ENCODE measurements around the gene DDHD1.

The DDHD1 gene

DNA sequence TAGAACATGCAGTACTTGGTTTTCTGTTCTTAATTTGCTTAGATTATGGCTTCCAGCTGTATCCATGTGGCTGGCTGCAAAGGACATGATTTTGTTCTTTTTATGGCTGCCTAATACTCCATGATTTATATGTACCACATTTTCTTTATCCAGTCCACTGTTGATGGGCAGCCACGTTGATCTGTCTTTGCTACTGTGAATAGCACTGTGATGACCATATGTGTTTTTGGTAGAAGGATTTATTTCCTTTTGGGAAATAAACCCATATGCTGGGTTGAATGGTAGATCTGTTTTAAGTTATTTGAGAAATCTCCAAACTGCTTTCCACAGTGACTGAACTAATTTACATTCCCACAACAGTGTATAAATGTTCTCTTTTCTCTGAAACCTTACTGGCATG lies 116.1 kb downstream of the DDHD1 start:
- no peak for DNase-seq (ENCODE audit: extremely low read depth, low read depth)
- TF ChIP-seq, protein P1, sequence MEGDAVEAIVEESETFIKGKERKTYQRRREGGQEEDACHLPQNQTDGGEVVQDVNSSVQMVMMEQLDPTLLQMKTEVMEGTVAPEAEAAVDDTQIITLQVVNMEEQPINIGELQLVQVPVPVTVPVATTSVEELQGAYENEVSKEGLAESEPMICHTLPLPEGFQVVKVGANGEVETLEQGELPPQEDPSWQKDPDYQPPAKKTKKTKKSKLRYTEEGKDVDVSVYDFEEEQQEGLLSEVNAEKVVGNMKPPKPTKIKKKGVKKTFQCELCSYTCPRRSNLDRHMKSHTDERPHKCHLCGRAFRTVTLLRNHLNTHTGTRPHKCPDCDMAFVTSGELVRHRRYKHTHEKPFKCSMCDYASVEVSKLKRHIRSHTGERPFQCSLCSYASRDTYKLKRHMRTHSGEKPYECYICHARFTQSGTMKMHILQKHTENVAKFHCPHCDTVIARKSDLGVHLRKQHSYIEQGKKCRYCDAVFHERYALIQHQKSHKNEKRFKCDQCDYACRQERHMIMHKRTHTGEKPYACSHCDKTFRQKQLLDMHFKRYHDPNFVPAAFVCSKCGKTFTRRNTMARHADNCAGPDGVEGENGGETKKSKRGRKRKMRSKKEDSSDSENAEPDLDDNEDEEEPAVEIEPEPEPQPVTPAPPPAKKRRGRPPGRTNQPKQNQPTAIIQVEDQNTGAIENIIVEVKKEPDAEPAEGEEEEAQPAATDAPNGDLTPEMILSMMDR (IDR thresholded peaks at IDR 0.05; ENCODE audit: low read depth, low read length) = no peak

DNA sequence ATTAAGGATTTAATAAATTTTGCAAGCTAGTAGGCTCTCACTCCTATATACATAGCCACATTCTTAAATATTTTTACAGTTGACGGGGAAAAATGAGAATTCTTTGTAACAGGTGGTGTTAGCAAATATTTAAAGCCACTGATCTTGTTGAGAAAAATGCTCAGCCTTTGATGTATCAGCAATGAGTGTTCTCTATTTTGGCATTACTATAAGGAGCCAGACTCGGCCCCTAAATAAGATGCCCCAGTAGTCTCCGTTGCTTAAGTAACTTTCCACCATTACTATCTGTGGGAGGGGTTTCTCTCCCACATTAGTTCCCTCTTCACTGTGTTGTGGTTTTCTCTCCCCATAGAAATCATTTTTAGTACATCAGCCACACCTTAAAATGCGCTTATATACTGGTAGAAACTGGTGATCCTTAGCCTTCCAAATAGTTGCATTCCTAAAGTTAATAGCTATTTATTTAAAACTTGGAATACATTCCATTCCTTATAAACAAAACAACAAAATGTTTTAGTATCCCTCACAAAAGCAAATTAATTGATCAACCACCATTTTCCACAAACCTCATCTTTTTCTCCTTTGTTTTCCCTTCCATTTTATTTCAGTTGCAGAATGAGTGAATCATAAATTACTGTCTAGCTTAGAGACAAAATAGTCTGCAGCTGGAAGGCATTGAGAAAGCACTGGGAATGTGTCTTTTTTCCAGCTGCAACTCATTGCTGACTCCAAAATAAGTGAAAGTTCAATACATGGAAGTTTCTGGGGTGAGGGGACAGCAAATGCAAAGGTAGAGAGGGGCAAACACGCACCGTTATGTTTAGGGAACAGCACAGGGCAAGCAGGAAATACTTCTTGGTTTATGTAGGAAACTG lies 117.5 kb downstream of the DDHD1 start:
- TF ChIP-seq, protein P1 (IDR thresholded peaks at IDR 0.05; ENCODE audit: low read depth, low read length) = no peak
- no peak for DNase-seq (ENCODE audit: extremely low read depth, low read depth)

DNA sequence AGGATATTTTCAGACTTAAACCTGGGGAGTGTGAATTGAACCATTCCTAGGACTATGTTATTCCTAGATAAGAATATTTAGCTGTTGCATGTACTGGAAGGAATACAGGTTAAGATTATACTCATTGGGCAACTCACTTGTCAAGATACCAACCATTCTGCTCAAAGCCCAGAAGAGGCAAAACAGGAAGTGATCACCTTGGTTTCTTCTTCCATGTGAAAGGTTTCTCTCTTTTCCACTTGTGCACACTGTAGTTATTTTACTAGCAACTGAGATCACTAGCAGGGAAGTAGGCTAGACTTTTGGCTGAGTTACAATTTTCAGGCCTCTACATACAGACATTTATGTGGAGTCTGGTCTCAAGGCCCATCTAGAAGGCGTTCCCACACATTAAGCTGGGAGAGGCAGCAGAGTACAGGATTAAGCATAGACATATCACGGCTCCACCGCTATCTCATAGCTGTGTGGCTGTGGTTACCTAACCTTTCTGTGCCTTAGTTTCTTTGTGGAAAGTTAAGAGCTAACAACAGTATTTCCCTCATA lies 118.4 kb downstream of the DDHD1 start:
- no peak for DNase-seq (ENCODE audit: extremely low read depth, low read depth)
- TF ChIP-seq, protein P1 (IDR thresholded peaks at IDR 0.05; ENCODE audit: low read depth, low read length) = no peak

DNA sequence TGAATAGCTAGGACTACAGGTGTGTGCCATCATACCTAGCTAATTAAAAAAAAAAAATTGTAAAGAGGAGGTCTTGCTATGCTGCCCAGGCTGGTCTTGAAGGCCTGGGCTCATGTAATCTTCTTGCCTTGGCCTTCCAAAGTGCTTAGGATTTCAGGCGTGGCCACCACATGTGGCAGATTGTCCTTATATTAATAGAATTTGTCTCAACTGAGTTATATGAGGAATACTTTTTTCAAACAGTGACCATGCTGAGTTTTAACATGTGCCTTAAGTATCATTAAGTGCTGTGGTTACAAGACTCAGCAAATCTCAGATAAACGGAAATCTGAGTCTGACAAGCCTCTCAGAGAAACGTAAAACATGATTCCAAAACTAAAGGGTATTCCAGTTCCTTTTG lies 119.1 kb downstream of the DDHD1 start:
- TF ChIP-seq, protein P1 (IDR thresholded peaks at IDR 0.05; ENCODE audit: low read depth, low read length) = no peak
- no peak for DNase-seq (ENCODE audit: extremely low read depth, low read depth)

DNA sequence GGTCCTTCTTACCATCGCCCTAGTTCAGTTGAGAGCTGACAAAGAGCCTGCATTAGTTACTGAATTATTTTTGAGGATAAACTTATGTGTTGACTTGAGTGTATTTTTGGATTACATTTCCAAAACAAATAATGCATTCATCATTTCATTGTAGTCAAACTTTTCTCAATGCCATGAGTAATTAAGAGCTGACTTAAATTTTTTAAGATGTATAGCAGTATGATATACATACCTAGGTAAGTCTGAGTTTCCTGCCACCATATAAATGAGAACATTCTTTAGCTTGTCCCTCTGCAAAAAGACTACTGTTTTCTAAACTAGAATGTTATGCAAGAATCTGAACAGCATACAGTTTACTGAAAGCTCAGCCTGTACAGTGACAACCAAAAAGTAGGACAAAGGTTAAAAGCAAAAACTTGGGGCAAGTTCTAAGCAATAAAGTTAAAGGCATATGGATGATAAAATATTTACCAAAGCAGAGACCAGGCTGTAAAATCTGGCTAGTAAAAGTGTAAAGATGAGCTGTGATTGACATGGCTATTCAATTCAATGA lies 120.2 kb downstream of the DDHD1 start:
- no peak for DNase-seq (ENCODE audit: extremely low read depth, low read depth)
- TF ChIP-seq, protein P1 (IDR thresholded peaks at IDR 0.05; ENCODE audit: low read depth, low read length) = no peak

DNA sequence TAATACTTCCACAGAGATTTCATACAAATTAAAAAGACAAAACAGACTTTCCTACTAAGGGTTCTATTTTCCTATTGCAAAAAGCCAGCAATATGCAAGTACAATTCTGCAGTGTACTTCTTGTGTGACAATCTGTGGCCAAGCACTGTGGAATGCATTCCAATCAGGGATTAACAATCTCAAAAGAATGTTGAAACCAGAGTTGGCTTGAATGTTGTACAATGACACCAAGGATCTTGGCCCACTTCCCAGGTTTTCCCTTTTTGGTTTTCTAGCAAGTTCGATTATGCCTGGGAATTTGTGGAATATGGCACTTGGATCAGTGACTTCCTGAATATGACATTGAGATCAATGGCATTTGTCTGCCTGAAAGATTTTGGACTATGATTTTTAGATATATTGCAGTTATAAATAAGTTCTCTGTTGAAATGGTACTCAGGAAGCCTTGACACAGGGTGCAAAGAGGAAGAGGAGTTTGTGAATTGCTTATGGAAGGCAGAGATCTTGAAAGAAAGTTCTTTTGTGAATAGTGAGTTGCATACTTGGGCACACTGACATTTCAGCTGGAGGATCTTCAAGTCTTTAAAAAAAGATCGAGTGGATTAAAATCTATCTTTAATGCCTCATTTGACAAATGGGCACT lies 120.8 kb downstream of the DDHD1 start:
- TF ChIP-seq, protein P1 (IDR thresholded peaks at IDR 0.05; ENCODE audit: low read depth, low read length) = no peak
- DNase-seq (ENCODE audit: extremely low read depth, low read depth) = peak; percentile 56

DNA sequence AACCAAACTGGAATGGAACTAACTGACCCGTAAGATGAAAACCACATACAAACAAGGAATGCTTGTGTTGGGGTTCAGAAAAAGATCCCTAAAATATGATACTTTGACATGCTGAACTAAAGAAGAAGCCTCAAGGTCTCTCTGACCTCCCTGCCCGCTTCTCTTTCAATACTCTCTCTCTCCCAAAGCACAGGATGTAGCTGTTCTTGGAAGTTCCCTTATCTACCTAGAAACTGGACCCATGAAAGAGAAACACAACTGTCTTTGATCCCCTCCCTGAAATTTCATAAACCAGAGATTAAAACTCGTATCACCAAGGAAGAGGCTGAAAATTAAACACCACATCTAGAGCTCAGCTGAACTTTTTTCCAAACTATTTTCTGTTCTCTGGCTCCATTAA lies 125.6 kb downstream of the DDHD1 start:
- no peak for DNase-seq (ENCODE audit: extremely low read depth, low read depth)
- TF ChIP-seq, protein P1 (IDR thresholded peaks at IDR 0.05; ENCODE audit: low read depth, low read length) = no peak

Data from AG09319 (cell line).